Measurements from ENCODE around the gene FARS2. TPM values are rescaled to one million over a fixed set of nuclear protein-coding genes. Genes with fewer than 3 reads are reported as not detected.
"Not testable (repeated sequence)": the region's sequence is repeated elsewhere in the genome, so short reads cannot be mapped to it uniquely, and the experiment has no call there.

FARS2 gene
- total RNA-seq, 1 donor from 2014 or later = 11.8 TPM

DNA sequence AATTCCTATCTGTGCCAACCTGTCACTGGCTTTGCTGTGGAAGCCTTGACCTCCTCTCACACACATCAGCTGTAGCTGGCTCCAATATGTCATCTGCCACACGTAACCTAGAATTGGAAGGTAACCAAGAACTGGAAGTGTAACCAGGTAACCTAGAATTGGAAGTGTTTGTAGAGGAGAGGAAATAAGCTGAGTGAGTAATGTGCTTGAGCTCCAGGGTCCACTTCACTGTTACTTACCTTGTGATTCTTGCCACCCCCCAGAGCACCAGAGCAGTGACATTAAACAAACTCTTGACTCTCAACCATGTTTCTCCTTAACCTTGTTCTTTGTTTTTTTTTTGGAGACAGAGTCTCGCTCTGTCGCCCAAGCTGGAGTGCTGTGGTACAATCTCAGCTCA lies 394.9 kb downstream of the FARS2 start:
- TF ChIP-seq, protein P1, sequence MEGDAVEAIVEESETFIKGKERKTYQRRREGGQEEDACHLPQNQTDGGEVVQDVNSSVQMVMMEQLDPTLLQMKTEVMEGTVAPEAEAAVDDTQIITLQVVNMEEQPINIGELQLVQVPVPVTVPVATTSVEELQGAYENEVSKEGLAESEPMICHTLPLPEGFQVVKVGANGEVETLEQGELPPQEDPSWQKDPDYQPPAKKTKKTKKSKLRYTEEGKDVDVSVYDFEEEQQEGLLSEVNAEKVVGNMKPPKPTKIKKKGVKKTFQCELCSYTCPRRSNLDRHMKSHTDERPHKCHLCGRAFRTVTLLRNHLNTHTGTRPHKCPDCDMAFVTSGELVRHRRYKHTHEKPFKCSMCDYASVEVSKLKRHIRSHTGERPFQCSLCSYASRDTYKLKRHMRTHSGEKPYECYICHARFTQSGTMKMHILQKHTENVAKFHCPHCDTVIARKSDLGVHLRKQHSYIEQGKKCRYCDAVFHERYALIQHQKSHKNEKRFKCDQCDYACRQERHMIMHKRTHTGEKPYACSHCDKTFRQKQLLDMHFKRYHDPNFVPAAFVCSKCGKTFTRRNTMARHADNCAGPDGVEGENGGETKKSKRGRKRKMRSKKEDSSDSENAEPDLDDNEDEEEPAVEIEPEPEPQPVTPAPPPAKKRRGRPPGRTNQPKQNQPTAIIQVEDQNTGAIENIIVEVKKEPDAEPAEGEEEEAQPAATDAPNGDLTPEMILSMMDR (IDR thresholded peaks at IDR 0.05) = no peak
- Mint-ChIP-seq H3K27ac (ENCODE audit: unreplicated experiment) (no peak overlapping the region), H3K4me1 (ENCODE audit: low read depth) (no peaks in the 10 kb centered on the region), H3K27me3 (ENCODE audit: low read depth) (no peaks in the 10 kb centered on the region), H3K36me3 (ENCODE audit: low read depth) (peaks cover 7% of the 10 kb centered on the region), H3K4me3 (ENCODE audit: unreplicated experiment) (no peak overlapping the region), H3K9me3 (ENCODE audit: low read depth) (peaks cover 11% of the 10 kb centered on the region)
- DNase-seq (ENCODE audit: low spot score) = no peak

DNA sequence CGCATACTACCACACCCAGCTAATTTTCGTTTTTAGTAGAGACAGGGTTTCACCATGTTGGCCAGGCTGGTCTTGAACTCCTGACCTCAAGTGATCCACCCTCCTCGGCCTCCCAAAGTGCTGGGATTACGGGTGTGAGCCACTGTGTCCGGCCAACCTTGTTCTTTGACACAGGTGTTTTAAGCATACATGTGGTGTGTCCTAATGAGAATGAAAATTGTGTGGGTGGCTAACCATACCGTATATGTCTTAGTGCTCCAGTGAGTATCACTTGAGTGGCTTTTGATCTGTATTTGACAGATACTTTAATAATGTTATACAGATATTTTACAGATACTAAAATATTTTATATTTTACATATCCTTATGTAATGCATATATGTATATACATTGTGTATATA lies 395.4 kb downstream of the FARS2 start:
- H3K27ac Mint-ChIP-seq (ENCODE audit: unreplicated experiment); H3K4me1 Mint-ChIP-seq (ENCODE audit: low read depth); DNase-seq (ENCODE audit: low spot score); H3K27me3 Mint-ChIP-seq (ENCODE audit: low read depth); H3K4me3 Mint-ChIP-seq (ENCODE audit: unreplicated experiment); H3K36me3 Mint-ChIP-seq (ENCODE audit: low read depth): not testable (repeated sequence)
- H3K9me3 Mint-ChIP-seq (ENCODE audit: low read depth) = peaks cover 11% of the 10 kb centered on the region

DNA sequence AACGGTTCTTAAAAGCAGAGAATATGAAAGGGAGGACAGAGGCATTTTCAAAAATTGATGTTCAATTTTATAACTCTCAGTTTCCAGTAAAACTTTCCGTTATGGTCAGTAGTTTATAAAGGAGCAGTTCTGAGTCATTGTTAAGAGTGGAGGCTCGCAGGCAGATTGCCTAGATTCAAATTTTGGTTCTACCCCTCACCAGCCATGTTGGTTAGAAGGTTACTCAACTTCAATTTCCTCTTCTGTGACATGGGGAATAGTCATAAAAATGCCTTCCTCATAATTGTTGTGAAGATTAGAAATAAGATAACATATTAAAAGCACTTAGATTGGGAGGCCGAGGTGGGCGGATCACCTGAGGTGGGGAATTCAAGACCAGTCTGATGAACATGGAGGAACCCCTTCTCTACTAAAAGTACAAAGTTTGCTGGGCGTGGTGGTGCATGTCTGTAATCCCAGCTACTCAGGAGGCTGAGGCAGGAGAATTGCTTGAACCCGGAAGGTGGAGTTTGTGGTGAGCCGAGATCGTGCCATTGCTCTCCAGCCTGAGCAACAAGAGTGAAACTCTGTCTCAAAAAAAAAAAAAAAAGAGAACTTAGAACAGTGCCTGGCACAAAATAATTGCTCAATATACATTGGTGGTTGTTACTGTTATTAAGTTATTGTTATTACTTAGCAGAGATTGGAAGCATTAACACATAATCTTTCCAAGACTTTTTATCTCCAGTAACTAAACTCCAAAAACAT lies 396.5 kb downstream of the FARS2 start:
- DNase-seq (ENCODE audit: low spot score) = no peak
- Mint-ChIP-seq H3K4me1 (ENCODE audit: low read depth) (no peaks in the 10 kb centered on the region), H3K27ac (ENCODE audit: unreplicated experiment) (no peak overlapping the region), H3K36me3 (ENCODE audit: low read depth) (peaks cover 7% of the 10 kb centered on the region), H3K27me3 (ENCODE audit: low read depth) (no peaks in the 10 kb centered on the region), H3K4me3 (ENCODE audit: unreplicated experiment) (no peak overlapping the region), H3K9me3 (ENCODE audit: low read depth) (peaks cover 11% of the 10 kb centered on the region)
- TF ChIP-seq, protein P1 (IDR thresholded peaks at IDR 0.05) = no peak

DNA sequence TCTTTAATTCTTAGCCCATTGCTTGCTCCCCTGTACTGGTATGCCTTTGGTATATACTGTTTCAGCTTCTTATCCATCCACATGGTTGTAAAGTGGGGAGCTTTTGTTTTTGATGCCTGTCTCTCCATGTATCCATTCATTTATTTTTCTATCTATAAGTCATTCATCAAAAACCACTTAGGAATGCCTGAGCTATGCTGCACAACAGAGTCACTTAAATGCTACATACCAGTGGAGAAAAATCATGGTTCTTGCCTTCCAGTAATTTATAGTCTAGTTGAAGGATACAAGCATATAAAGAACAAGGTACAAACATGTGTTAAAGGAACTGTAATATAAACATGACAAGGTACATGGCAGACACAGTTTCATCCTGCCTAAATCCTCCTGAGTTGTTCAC lies 398.2 kb downstream of the FARS2 start:
- H3K27me3 Mint-ChIP-seq (ENCODE audit: low read depth) = no peaks in the 10 kb centered on the region

DNA sequence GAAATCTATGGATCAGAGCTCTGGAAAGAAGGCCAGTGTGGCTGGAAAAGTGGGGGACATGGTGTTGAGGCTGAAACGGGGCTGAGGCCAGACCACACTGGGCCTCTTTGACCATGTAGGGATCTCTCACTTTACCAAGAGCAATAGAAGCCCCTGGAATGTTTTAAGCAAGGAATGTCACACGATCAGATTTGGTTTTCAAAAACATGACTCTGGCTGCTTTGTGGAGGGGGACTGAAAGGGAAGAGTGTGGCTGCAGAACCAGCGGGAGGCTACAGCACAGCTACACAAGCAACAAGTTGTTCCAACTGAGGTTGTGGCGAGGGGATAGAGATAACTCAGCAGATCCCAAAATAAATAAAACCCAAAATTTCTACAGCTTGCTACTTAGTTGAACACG lies 399.5 kb downstream of the FARS2 start:
- H3K36me3 Mint-ChIP-seq (ENCODE audit: low read depth) = no peaks in the 10 kb centered on the region
- no peaks in the 10 kb centered on the region for H3K9me3 Mint-ChIP-seq (ENCODE audit: low read depth)
- no peaks in the 10 kb centered on the region for H3K4me1 Mint-ChIP-seq (ENCODE audit: low read depth)
- DNase-seq (ENCODE audit: low spot score) = no peak
- no peak overlapping the region for H3K4me3 Mint-ChIP-seq (ENCODE audit: unreplicated experiment)
- TF ChIP-seq, protein P1 (IDR thresholded peaks at IDR 0.05) = no peak
- H3K27ac Mint-ChIP-seq (ENCODE audit: unreplicated experiment) = no peak overlapping the region
- no peaks in the 10 kb centered on the region for H3K27me3 Mint-ChIP-seq (ENCODE audit: low read depth)

More for the DNA sequence above, 398.2 kb downstream of the FARS2 start:
- Mint-ChIP-seq H3K4me3 (ENCODE audit: unreplicated experiment) (no peak overlapping the region), H3K4me1 (ENCODE audit: low read depth) (no peaks in the 10 kb centered on the region), H3K9me3 (ENCODE audit: low read depth) (peaks cover 11% of the 10 kb centered on the region), H3K27ac (ENCODE audit: unreplicated experiment) (no peak overlapping the region), H3K36me3 (ENCODE audit: low read depth) (peaks cover 7% of the 10 kb centered on the region)
- TF ChIP-seq, protein P1 (IDR thresholded peaks at IDR 0.05) = no peak
- no peak for DNase-seq (ENCODE audit: low spot score)

DNA sequence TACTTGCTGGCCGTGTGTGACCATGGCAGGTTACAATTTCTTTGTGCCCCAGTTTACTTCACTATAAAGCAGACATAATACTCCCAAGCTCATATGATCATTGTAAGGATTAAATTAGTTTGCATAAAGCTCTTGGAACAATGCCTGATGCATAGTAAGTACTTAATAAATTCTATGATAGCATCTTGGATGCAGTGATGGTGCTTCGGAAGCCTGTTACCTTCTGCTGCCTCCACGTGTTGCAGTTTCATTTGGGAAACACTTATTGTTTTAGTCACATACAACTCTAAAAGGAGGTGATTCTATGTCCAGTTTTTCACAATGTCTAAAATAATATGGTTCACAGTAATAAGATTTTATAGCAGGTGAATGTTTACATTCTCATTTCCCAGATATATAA lies 401.5 kb downstream of the FARS2 start:
- no peak for DNase-seq (ENCODE audit: low spot score)
- H3K36me3 Mint-ChIP-seq (ENCODE audit: low read depth) = no peaks in the 10 kb centered on the region
- H3K4me3 Mint-ChIP-seq (ENCODE audit: unreplicated experiment) = no peak overlapping the region
- no peaks in the 10 kb centered on the region for H3K9me3 Mint-ChIP-seq (ENCODE audit: low read depth)
- TF ChIP-seq, protein P1 (IDR thresholded peaks at IDR 0.05) = no peak
- no peaks in the 10 kb centered on the region for H3K4me1 Mint-ChIP-seq (ENCODE audit: low read depth)
- H3K27me3 Mint-ChIP-seq (ENCODE audit: low read depth) = no peaks in the 10 kb centered on the region
- H3K27ac Mint-ChIP-seq (ENCODE audit: unreplicated experiment) = no peak overlapping the region

Measured in chondrocyte (in vitro differentiated cells).